ENCODE results near the gene RSPH3. TPM values are rescaled to one million over a fixed set of nuclear protein-coding genes. Genes with fewer than 3 reads are reported as not detected.

RSPH3 gene
- total and polyA plus RNA-seq, 2 of the 8 experiments (the other 6 are each of a cell fraction or from before 2014, with no cell fraction given): 0.60 to 2.7 TPM

GRCh38 chr6:159023893-159024292, 23.9 kb upstream of the RSPH3 start:
- no peaks in the 10 kb centered on the region; the same call in 1 of the 2 replicates for H3K23me2 ChIP-seq (ENCODE audit: low read depth, low read length)
- TF ChIP-seq POLR2AphosphoS5 (IDR thresholded peaks at IDR 0.05; ENCODE audit: low read depth, low read length): no peak
- no peak for TF ChIP-seq PHF8 (conservative IDR thresholded peaks at IDR 0.05; ENCODE audit: low read depth, low read length)
- TF ChIP-seq CBX8 (IDR thresholded peaks at IDR 0.05; ENCODE audit: borderline replicate concordance, low read depth, low read length): no peak
- no peak for TF ChIP-seq CHD2 (IDR thresholded peaks at IDR 0.05; ENCODE audit: low read length)
- TF ChIP-seq ZNF274 (IDR thresholded peaks at IDR 0.05; ENCODE audit: borderline replicate concordance, extremely low read depth, low read length): no peak
- TF ChIP-seq CTBP2 (IDR thresholded peaks at IDR 0.05; ENCODE audit: borderline replicate concordance, insufficient read depth, insufficient read length, low read length): no peak
- no peak for TF ChIP-seq CHD1 (IDR thresholded peaks at IDR 0.05; ENCODE audit: low read depth, low read length)
- no peak for TF ChIP-seq EP300 (IDR thresholded peaks at IDR 0.05; ENCODE audit: borderline replicate concordance in 1 of 2, low read depth in 2 of 2, low read length in 2 of 2)
- no peak for TF ChIP-seq CREB1 (IDR thresholded peaks at IDR 0.05)
- no peak for TF ChIP-seq TBP (IDR thresholded peaks at IDR 0.05; ENCODE audit: low read depth, low read length)
- no peak for TF ChIP-seq CEBPB (IDR thresholded peaks at IDR 0.05; ENCODE audit: low read depth, low read length)
- TF ChIP-seq TEAD4 (IDR thresholded peaks at IDR 0.05; ENCODE audit: low read depth, low read length): no peak
- no peaks in the 10 kb centered on the region for H3K4me1 ChIP-seq (replicated peaks in 1 of 4; ENCODE audit: control insufficient read depth in 3 of 4, insufficient read depth in 4 of 4, low read length in 3 of 4)
- H3K9me3 ChIP-seq (ENCODE audit: insufficient read depth in 2 of 2, low read depth in 1 of 2, low read length in 1 of 2): peaks cover 11 to 12% of the 10 kb centered on the region in 2 experiments; a peak in 2 of 4 replicates
- no peak overlapping the region for H3K27ac ChIP-seq (ENCODE audit: low read depth, low read length)
- no peak overlapping the region for H3K4ac ChIP-seq (replicated peaks; ENCODE audit: insufficient read length, low read depth, low read length)
- H3K79me1 ChIP-seq (ENCODE audit: low read depth, low read length): no peaks in the 10 kb centered on the region
- DNase-seq (ENCODE audit: low read depth in 1 of 2, low spot score in 2 of 2) (no peak), FAIRE-seq (no peak)
- H3K14ac ChIP-seq (ENCODE audit: insufficient read length): no peak overlapping the region
- ChIA-PET CTCF (ENCODE audit: partially characterized antibody) (interaction anchor here (1.5 to 1.7 kb wide), 2 partner anchors 16 to 80 kb away, joined by 4 read pairs; no protein-coding TSS in a partner anchor), POLR2A (ENCODE audit: partially characterized antibody) (no interaction called here)
- H3K36me3 ChIP-seq (ENCODE audit: control insufficient read depth in 2 of 4, insufficient read depth in 4 of 4, low read length in 3 of 4): no peaks in the 10 kb centered on the region
- no peaks in the 10 kb centered on the region for H4K20me1 ChIP-seq (replicated peaks in 1 of 2; ENCODE audit: control insufficient read depth in 1 of 2, insufficient read depth in 2 of 2, low read length in 2 of 2)
- H3K4me2 ChIP-seq (ENCODE audit: insufficient read depth in 1 of 2, low read depth in 2 of 2, low read length in 2 of 2): no peak overlapping the region
- no peak overlapping the region for H4K91ac ChIP-seq (replicated peaks; ENCODE audit: insufficient read length, low read length)
- no peak overlapping the region for H2BK20ac ChIP-seq (ENCODE audit: low read length)
- WGBS, 2 experiments (ENCODE audit: extremely low coverage in 1 of 2, insufficient coverage in 1 of 2, insufficient read length in 1 of 2, insufficient replicate concordance in 2 of 2, low coverage in 1 of 2, low lambda C conversion rate in 2 of 2, missing lambda C conversion rate in 1 of 2): 89% methylated on average over 4 of the region's 4 CpGs; no CpG with 5 or more reads in 1 of the 2 experiments
- H2BK5ac ChIP-seq (ENCODE audit: low read depth, low read length): no peak overlapping the region
- H2BK120ac ChIP-seq (replicated peaks; ENCODE audit: low read depth, low read length): no peak overlapping the region
- no peak overlapping the region for H3K23ac ChIP-seq (ENCODE audit: insufficient read length)
- no peak overlapping the region for H3K18ac ChIP-seq (ENCODE audit: extremely low read depth, low read length)
- no peak overlapping the region for H3K4me3 ChIP-seq (ENCODE audit: extremely low read depth in 1 of 4, insufficient read depth in 2 of 4, low read depth in 3 of 4, low read length in 4 of 4)
- H2BK15ac ChIP-seq (ENCODE audit: low read length): no peak overlapping the region
- H2AK5ac ChIP-seq (ENCODE audit: low read depth, low read length): no peak overlapping the region
- H3K56ac ChIP-seq (replicated peaks; ENCODE audit: insufficient read length, low read depth, low read length): no peak overlapping the region
- H2AFZ ChIP-seq (ENCODE audit: low read length): no peak overlapping the region
- no peaks in the 10 kb centered on the region for H3K79me2 ChIP-seq (ENCODE audit: control insufficient read depth in 1 of 2, insufficient read depth in 2 of 2, low read length in 2 of 2)
- no peaks in the 10 kb centered on the region for H3K27me3 ChIP-seq (replicated peaks in 1 of 4; ENCODE audit: control insufficient read depth in 3 of 4, extremely low read depth in 1 of 4, insufficient read depth in 3 of 4, low read length in 3 of 4)
- no peak overlapping the region for H4K8ac ChIP-seq (ENCODE audit: extremely low read depth, insufficient read depth, low read length)
- no peak overlapping the region for H3K9ac ChIP-seq (replicated peaks in 1 of 4; ENCODE audit: extremely low read depth in 1 of 4, low read depth in 3 of 4, low read length in 3 of 4)
- no peak overlapping the region for H4K5ac ChIP-seq (ENCODE audit: insufficient read length, low read depth, low read length)
- no peak overlapping the region for H2BK12ac ChIP-seq (ENCODE audit: low read depth, low read length)

Data from H1 (cell line).